GM21528 (cell line): ENCODE results near the gene TBK1.
"Not testable (repeated sequence)": the region's sequence is repeated elsewhere in the genome, so short reads cannot be mapped to it uniquely, and the experiment has no call there.

ENCODE experiments used
- ATAC-seq: cut with Tn5 transposase; IDR thresholded peaks from one replicate; pipeline ENCODE4 v1.9.1; 2021; ENCODE audit warnings: mild to moderate bottlenecking, moderate library complexity; ENCODE audit not compliant: unreplicated experiment, low FRiP score

Gene TBK1

GRCh38 chr12:64494998-64495729 is 43.2 kb downstream of the TBK1 start:
- ATAC-seq: no peak

DNA sequence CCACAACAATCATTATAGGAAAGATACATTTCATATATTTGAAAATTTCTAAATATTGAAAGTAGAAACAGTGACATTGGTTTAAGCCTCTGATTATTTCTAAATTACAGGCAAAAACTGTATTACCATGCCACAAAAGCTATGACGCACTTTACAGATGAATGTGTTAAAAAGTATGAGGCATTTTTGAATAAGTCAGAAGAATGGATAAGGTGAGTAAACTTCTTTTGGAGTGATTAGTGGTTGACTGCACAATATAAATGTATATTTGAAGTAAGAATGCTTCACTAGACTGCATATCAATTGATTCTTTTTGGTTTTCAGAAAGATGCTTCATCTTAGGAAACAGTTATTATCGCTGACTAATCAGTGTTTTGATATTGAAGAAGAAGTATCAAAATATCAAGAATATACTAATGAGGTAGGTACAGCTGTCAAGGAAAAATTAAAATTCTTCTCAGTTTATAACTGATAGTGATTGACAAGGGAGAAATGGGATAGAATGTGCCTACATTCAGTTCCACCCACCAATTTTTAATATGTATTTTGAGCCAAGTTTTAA is 45.0 kb downstream of the TBK1 start:
- ATAC-seq: no peak

DNA sequence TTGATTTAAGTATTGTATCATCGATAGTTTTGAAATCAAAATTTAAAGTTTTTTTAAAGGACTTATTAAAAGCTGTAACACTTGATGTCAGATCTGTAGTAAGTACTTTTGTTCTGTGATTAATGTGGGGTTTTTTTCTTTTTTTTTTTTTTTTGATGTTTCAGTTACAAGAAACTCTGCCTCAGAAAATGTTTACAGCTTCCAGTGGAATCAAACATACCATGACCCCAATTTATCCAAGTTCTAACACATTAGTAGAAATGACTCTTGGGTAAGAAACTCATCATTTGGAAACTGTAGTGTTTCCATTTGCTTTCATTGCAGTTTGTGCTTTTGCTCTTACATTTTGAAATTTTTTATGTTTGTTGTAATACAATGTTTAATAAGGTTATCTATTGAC is 45.6 kb downstream of the TBK1 start:
- ATAC-seq: no peak

DNA sequence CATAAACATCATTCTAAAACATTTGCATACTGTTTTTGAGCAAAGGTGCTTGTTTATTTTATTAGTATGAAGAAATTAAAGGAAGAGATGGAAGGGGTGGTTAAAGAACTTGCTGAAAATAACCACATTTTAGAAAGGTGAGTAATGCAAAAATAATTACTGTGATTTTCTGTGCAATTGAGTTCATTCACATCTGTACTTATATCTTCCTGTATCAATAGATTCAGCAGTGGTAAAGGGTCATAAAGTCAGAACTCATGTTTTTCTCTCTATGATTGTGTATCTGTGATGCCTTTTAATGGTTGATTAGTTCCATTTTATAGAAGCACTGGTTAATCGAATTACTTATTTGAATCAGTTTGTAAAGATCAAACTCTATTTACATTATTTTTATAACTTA is 46.0 kb downstream of the TBK1 start:
- ATAC-seq: no peak

DNA sequence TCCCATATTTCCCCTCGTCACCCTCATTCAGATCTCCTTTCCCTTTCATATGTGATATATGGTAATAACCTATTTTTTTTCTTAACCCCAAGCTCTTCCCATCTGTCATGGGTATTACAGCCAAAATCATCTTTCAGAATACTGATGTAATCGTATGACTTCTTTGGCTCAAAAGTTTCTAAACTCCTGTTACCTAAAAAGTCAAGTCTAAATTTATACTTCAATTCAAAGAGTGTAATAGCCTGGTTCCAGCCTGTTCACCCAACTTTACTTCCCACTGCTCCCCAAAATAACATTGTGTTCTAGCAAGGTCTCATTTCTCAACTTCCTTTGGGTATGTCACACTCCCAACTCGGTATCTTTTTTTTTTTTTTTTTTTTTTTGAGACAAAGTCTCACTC is 48.5 kb downstream of the TBK1 start:
- ATAC-seq: no peak

GRCh38 chr12:64501486-64501885 is 49.6 kb downstream of the TBK1 start:
- no peak for ATAC-seq

DNA sequence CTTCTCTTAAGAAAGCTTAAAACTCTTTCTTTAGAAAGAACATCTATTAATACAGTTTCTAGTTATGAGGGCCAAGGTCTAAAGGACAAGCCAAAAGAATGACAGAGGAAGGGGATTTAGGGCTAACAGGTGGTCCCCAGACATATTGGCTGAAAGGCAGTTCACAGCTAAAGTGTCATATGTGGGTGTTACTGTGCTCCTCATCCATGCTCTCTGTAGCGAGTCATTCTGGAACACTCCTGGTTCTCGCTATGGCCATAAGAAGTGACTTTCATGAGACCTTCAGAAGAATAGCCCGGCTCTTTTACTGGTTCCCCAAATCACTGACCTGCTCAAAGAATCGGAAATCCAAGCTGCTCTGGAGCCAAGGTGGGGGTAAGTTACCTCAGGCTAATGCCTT is 55.0 kb downstream of the TBK1 start:
- no peak for ATAC-seq

GRCh38 chr12:64510667-64511066 is 58.7 kb downstream of the TBK1 start:
- no peak for ATAC-seq

- ATAC-seq: no peak
Measured at GRCh38 chr12:64518396-64518795, 66.5 kb downstream of the TBK1 start.

DNA sequence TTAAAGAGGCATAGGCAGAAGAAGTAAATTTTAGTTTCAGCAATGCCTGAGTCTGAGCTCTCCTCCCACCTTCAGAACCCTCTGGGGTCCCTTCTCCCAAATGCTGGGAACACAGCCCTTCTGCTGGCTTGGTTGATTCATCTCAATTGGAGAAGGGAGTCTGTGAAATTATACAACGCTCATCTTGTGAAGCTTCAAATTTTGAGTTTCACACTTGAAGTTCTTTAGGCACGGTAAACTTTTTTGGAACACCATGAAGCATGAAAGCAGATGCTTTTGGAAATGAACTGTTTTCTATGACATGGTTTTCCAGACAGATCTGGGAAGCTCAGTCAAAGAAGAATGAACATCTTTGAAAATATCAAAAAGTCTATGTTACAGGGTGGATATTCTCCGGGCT is 69.9 kb downstream of the TBK1 start:
- no peak for ATAC-seq

DNA sequence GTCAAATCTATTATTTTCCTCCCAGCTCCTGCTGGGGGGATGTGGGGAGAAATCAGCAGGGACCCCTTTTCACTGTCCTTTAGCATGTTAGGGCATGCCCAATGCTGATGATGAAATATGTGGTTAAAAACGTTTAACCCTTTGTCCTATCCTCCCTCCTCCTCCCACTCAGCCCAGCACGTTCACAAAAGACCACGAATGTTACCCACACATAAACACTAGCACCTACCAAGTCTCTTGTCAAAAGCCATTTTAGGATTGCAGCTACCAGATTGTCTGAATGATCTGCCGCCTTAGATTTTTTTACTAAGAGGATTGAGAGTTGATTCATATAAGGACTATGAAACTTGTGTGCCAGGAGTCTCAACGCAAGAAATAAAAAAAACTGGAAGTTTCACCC is 70.4 kb downstream of the TBK1 start:
- ATAC-seq: no peak

GRCh38 chr12:64522807-64523206 is 70.9 kb downstream of the TBK1 start:
- ATAC-seq: no peak

DNA sequence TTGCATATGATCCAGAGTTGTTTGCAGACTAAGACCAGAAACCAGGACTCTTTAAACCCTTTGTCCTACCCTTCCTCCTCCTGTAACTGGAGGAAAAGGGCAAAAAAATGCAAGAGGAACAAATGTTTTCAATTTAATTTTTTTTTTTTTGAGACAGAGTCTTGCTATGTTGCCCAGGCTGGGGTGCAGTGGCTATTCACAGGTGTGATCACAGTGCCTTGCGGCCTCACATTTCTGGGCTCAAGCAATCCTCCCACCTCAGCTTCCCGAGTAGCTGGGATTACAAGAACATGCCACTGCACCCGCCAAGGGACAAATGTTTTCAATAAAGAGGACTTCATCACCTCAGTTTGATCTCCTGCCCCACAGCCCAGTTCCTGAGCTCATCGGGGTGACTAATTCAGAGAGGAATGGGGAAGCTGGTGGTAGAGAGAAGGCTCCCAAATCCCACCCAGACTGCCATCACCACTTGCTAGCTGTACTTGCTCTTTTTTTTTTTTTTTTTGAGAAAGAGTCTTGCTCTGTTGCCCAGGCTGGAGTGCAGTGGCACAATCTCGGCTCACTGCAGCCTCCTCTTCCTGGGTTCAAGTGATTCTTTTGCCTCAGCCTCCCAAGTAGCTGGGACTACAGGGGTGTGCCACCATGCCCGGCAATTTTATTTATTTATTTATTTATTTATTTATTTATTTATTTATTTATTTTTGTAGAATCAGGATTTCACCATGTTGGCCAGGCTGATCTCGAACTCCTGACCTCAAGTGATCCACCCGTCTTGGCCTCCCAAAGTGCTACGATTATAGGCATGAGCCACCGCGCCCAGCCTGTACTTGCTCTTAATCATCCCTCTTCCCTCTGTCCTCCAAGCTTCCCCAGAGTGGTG is 71.9 kb downstream of the TBK1 start:
- ATAC-seq: not testable (repeated sequence)

- ATAC-seq: no peak
Measured at GRCh38 chr12:64525461-64526160, 73.7 kb downstream of the TBK1 start.

- no peak for ATAC-seq
Measured at GRCh38 chr12:64526859-64527258, 74.9 kb downstream of the TBK1 start.

DNA sequence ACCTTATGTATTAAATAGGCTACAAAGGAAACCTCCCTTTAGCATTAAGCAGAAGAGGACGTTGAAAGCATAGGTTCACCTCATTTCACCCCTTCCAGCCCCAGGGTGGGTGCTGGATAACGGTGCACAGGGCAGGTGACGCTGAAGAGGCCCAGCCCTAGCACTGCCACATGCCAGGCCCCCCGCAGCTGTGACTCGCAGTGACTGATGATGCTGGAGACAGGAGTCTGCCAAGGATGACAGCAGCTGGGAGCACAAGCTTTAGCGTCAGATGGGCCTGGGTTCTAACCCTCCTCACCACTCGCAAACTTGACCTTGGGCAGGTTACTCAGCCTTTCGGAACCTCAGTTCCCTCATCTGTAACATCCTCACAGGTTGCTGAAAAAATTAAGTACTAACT is 76.7 kb downstream of the TBK1 start:
- ATAC-seq: no peak

- ATAC-seq: no peak
Measured at GRCh38 chr12:64530566-64530965, 78.6 kb downstream of the TBK1 start.

DNA sequence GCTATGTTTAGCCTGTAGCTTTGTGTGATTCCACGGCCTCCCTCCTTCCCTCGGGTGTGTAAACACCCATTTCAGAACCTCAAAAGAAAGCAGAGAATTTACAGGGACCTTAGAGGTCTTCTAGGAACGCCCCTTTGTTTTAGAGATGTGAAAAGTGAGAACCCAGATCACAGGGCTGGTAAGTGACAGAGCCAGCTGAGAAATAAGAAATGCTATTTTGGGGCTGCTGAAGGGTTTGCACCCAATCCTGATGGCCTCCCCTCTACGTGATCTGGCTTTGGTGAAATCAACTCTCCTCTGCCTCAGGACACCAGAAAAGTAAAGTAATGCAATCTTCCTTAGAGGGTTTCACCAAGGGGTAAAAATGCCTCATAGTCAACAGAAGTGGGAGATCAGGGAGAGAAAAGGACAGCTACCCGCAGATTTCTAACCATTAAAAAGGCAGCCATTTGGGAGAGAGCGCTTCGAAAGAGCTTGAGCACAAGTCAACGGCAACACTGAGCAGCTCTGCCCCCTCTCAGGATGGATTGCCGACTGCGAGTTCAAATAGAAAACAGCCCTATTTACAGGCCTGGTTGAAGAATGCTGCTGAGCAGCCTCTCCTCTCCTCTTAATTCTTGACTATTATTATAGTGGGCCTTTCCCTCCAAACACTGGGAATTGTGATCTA is 79.9 kb downstream of the TBK1 start:
- ATAC-seq: no peak

DNA sequence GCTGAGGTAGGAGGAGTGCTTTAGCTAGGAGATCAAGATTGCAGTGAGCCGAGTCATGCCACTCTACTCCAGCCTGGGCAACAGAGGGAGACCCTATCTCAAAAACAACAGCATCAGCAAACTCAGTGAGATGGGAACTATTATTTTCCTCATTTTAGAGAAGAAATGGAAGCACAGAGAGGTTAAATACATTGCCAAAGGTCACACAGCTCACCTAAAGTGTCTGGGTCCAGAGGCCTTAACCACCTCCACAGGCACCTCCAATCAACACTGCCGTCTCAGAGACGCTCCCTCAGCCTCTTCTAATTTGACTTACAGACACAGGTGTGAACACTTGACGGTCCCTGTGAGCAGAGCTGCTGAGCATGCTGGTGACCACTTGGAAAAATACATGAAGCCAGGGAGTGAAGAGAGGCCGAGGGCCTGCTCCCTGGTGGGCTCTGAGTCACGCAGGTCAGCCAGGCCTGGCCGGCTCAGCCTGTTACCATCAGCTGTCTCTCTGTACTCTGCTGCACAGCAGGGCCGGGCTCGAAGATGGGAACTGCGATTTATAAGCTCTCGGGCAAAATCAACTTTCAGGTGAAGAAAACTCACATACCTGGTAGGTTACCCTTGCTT is 80.9 kb downstream of the TBK1 start:
- ATAC-seq: no peak

DNA sequence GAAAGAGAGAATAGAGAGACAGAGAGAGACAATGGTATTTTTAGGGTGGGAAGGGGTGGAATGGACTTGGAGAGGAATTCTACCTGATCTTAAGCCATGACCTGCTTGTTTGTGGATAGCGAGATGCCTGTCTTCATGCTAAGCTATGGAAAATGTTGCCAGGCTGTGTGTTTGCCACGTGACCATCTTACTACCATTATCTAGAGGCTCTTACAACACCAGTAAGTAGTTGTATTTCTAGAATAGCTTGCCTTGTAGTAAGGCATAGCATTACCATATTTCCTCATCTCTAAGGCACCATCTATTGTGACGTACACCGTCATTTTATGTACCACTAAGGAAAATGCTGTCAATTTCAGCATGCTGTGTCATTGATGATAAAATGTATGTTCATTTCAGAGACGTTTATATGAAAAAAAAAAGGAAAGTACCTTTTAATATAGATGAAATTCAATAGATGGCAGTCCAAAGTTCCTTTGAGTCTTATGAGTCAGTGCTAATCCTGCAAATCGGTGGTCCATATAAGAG is 82.8 kb downstream of the TBK1 start:
- no peak for ATAC-seq
